Stimulated activated CD8-positive, alpha-beta memory T cell treated with anti-CD3 and anti-CD28 coated beads, Interleukin-7, amount 100 ng/mL, for 24 hours (primary cell): ENCODE measurements around the gene CNIH3.

Experiments used
- DNase-seq: peaks from one replicate; pipeline ENCODE4 v3.0.0-alpha.2; 2020; ENCODE audit warnings: low read depth

The CNIH3 gene

DNA sequence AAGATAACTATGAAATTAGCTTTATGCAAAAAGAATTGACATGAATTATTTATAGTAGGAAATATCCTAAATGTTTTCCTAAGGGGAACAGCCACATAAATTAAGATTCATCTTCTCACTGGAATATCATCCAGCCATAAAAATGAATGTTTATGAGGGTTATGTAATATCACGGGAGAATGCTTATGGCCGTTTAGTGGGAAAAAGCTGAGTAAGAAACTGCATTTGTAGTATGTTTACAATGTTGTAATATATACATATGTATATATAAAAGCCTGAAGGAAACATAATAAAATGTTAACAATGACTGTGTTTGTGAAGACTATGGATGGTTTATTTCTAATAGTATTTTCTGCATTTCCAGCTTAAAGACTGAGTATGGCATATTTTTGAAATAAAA, 161.1 kb downstream of the CNIH3 start:
- no peak for DNase-seq

GRCh38 chr1:224779536-224779935, 163.4 kb downstream of the CNIH3 start:
- DNase-seq: no peak

GRCh38 chr1:224780736-224781135, 164.6 kb downstream of the CNIH3 start:
- no peak for DNase-seq

DNA sequence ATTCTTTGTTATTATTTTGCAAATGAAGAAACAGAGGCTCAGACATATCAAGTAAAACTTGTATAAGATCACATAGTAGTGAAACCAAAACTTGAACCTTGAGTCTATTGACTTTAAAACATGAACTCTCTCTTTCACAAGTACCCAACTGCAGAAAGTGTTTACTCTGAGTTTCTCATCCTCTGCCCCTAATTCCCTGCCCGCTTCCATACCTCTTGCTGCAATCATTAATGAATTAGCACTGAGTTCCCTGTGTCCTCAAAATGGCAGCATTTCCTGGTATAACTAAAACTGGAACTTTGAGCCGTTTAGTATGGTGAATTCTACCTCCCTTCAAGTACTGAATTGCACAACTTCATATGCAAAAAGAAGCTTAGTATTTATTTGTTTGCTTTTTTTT, 165.7 kb downstream of the CNIH3 start:
- no peak for DNase-seq

GRCh38 chr1:224782281-224783000, 166.3 kb downstream of the CNIH3 start:
- DNase-seq: no peak

GRCh38 chr1:224783006-224783651, 167.0 kb downstream of the CNIH3 start:
- DNase-seq: no peak

- no peak for DNase-seq
Observed at GRCh38 chr1:224784265-224785039, 168.3 kb downstream of the CNIH3 start.

DNA sequence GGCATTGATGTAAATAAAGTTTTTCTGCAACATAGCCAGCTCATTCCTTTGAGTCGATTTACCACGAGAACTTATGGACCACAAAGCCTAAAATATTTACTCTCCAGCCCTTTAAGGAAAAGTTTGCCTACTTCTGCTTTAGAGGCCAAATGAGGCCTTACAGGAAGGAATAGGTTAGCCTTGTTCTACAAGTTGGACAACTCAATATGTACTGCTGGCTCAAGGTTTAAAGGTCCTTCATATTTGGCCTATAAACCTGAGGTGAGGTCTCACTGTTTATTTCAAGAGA, 168.9 kb downstream of the CNIH3 start:
- DNase-seq: no peak

DNA sequence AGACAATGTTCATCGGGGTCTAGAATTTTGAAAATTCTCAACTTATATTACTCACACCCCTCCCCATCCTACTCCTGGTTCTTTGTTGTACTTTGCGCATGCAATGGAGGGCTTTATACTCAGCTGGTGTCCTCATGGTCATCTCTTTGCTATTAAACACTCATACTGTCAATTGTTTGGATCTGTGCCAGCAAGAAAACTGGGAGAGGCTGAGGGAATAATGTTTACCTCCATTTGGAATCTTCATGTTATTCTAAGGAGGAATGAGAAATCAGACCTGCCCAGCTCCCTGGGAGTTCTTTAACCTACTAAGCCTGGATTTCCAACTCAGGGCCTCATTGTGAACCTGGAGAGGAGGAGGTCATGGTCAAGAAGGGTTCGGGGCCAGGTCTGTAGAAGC, 169.5 kb downstream of the CNIH3 start:
- no peak for DNase-seq

DNA sequence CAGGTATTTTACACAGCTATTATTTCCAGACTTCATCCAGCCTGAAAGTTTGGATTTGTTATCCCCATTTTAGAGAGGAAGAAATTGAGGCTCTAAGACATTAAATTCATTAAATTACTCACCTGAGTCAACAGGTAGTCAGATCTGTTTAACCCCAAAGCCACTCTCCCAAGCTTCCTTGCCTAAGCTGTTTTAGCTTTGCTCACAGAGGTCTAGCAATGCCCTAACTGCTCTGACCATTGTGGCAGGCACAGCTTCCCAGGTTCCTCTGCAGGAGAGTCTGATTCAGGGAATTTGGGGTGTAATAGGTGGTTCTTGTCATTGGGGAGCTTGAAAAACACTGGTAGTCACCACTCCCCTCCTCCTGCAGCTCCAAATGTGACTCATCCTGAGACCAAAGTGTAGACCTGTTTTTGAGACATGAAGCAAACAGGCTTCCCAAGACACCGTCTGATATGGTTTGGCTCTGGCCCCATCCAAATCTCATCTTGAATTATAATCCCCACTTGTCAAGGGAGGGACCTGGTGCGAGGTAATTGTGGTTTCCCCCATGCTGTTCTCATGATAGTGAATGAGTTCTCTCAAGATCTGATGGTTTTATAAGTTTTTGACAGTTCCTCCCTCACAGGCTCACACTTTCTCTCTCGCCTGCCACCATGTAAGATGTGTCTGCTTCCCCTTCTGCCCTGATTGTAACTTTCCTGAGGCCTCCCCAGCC, 170.6 kb downstream of the CNIH3 start:
- DNase-seq: no peak

DNA sequence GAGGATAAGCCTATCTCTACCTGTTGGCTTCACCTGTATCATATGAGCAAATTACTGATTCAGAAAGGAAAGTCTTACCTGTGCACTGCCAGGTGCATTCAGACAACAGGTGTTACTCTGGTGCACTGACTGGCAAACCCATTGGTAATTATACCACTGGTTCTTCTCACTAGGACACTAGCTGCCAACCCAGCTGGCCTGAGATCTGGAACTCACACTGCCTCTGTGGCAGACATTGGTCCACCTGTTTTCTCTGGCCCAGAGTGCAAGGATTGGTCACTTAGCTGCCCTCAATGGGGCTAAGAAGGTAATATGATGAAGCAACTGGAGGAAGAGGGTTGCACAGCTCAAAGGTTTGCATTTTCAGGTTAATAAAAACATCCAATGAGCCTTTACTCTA, 173.2 kb downstream of the CNIH3 start:
- no peak for DNase-seq
